Mucosa of gallbladder (tissue), 1 donor: ENCODE data around the gene CSMD2. TPM values are rescaled to one million over a fixed set of nuclear protein-coding genes. Genes with fewer than 3 reads are reported as not detected.
A peak's percentile ranks its signal among the peaks of the same experiment; 100 is the strongest.

Experiments
- DNase-seq: peaks from one replicate; pipeline ENCODE4 v3.0.0-alpha.2; 2020; ENCODE audit warnings: low spot score
- total RNA-seq: library from RNA; stranded (reverse); gene quantifications from one replicate; pipeline ENCODE4 v1.2.1, GENCODE V29; 2021
- donor health status: DM: no; HTN: no; CAD: no.

Gene CSMD2
- total RNA-seq, 1 donor from 2014 or later: 6.5 TPM

DNA sequence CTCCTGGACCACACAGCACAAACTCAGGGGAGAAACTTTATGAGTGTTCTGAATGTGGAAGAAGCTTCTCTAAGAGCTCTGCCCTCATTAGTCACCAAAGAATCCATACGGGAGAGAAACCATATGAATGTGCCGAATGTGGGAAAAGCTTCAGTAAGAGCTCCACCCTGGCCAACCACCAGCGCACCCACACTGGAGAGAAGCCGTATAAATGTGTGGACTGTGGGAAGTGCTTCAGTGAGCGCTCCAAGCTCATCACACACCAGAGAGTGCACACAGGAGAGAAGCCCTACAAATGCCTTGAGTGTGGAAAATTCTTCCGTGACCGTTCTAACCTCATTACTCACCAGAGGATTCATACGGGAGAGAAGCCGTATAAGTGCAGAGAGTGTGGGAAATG is 670.1 kb downstream of the CSMD2 start:
- DNase-seq: no peak

DNA sequence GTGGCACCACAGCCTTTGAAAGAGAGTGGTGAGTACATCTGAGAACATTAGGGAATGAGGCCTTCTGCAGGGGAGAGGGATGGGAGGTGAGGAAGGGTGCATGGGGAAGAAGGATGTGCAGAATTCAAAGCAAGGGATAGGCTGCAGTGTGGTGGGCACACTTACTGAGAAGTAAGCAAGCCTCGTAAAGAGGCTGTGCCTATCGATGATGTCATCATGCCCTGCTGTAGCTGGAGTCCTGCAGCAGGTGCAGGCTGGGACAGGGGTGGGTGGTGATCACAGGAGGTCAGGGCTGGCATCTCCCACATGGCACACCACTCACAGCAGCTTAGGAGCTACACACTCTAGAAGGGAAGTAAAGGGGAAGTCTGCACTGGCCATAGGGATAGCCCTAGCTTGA is 676.4 kb downstream of the CSMD2 start:
- DNase-seq: no peak

DNA sequence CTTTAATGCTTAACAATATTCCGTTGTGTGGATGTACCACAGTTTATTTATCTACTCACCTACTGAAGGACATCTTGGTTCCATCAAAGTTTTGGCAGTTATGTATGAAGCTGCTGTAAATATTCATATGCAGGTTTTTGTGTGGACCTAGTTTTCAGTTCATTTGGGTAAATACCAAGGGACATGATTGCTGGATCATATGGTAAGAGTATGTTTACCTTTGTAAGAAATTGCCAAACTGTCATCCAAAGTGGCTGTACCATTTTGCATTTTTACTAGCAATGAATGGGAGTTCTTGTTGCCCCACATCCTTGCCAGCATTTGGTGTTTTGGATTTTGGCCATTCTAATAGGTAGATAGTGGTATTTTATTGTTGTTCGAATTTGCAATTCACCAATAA is 682.6 kb downstream of the CSMD2 start:
- no peak for DNase-seq

DNA sequence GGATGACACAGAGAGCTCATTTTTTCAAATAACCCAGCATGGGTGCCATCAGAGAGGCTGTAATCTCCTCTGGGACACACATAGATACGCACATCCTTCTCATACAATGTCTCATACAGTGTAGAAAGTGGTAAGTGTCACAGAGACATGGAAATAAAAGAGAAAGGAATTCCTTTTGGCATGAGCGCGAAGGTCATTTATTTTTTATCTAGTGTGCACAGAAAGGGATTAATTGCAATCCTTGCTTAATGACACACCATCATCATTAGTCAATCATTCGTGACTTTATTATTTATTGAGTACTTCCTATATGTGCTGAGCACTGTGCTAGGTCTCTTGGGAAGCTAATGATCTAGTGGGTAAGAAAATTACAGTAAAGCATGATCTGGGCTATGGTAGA is 687.6 kb downstream of the CSMD2 start:
- no peak for DNase-seq

DNA sequence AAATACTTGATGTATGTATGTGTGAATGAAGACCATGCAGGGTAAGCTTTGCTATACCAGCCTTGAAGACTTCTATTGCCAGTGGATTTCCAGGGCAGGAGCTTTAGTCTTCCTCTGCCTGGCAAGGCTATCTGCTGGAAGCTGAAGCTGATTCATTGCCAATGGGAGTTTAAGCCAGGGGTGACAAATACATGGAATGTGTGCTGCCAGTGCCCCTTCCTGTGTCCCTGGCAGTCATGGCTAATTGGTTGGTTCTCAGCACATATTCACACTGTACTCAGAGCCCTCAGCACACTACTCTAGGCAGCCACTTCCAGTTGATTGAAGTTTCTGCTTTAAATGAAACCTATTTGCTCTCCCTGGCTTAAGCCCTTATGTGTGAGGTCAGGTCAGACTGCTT is 691.1 kb downstream of the CSMD2 start:
- DNase-seq: no peak

DNA sequence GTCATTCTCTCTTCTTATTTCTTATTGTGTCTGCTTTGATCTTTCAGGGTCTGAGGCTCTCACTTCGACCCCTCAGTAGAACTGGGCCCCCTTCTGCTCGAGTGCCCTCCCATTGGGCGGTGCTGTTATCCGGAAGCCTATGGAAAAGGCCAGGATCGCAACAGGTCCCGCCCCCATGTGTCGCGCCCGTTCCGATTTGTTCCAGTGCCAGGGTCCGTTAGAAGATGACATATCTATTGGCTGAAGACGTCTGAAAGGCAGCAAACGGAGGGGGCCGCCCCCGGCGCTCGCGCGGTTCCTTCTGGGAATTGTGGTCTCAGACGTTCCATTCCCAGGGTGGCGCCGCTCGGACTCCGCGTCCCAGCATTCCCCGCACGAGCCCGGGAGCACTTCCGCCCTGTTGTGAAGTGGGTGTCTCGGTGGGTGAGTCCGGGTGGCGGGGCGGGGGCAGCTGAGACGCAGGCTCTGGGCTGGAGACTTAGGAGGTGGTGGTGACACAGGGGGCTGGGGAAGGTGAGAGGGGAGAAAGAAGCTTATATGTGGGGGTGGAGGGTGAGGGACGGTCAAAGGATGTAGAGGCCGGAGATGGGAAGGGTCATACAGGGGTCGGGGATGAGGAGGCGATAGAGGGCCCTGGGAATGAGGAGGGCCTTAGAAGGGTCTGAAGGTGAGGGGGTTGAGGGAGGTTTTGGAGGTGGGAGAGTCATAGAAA is 692.6 kb downstream of the CSMD2 start, which contains the start of gene ZSCAN20:
Gene ZSCAN20, plus strand, starts transcription at position 377 of the 712 bp plus-strand sequence. CDS start 6,644 bp downstream, outside the sequence.
- DNase-seq: peak; percentile 98

DNA sequence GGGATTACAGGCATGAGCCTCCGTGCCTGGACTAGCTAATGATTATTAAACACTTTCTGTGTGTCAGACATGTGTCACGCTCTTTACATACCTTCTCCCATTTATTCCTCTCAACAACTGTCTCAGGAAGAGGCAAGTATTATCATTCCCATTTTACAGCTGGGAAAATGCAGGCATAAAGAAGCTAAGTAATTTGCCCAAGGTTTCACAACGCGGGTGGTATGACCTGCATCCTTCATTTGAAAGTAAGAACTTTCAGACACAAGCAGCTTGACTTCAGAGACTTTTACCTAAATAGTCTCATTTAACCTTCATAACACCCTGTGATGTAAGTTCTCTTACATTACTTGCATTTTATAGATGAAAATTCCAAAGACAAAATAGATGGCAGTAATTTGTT is 693.6 kb downstream of the CSMD2 start:
- no peak for DNase-seq

DNA sequence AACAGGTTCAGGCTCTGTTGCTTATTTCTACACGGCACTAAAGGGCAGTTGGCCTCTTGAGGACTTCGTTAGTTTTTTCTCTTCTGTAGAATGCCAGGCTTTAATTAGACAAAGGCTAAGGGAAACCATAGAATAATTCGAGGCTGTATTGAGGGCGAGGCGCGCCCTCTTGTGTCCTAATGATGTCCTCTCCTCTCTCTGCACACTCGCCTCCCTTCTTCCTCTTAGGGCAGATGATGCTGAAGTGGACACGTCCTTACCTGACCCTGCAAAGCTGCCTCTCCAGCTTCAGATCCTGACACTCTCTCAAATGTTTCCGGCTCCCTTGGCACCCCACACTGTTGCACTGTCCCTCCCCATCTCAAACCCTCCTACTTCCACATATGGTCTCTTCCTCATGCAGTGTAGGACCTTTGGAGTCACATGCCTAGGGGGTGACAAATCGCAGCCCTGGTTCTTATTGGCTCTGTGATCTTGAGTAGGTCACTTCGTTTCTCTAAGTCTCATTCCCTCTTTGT is 694.5 kb downstream of the CSMD2 start:
- peak; percentile 77 for DNase-seq

DNA sequence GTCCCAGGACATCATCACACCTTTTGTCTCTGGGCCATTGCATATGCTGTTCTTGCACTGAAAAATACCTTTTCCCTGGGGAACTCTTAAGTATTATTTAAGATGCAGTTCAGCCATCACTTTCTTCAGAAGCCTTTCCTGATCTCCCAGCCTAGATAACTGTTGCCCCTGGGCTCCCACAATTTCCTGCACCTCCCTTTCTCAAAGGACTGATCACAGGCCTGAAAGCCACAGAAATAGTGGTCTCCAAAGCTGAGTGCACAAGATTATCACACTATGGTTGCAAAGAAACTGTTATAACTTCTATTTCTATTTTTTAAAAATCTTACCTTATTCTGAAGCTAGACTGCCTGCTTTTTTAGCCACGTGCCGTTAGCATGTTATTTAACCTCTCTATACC is 695.3 kb downstream of the CSMD2 start:
- DNase-seq: no peak

DNA sequence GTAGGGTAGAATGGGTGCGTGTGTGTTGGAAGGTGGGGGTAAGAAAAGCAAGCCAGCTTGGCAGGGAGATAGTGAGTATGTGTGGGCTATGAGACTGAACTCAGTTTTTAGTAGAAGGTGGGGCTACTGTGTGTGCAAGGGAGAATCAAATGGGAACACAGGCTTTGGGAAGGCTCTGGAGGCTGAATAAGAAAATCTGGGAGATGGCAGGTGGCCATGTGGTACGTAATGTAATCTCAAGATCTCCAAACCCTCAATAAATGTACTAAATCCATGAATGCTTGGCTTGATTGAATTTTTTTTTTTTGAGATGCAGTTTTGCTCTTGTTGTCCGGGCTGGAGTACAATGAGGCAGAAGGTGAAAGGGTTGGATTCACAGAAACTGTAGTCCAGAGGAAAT is 696.1 kb downstream of the CSMD2 start:
- DNase-seq: no peak

DNA sequence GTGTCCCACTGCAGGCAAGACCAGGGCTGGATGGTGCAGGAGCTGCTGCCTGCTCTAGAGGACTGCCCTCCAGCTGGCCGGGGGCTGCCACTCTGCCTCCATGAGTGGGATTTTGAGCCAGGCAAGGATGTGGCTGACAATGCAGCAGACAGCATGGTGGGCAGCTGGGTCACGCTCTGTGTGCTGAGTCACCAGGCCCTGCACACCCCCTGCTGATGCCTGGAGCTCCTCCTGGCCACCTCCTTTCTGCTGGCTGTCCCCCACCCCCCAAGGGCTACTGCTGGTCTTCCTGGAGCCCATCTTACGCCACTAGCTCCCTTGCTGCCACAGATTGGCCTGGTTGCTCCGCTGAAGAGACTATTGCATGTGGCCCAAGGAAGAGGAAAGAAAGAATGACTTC is 696.5 kb downstream of the CSMD2 start:
- DNase-seq: no peak

DNA sequence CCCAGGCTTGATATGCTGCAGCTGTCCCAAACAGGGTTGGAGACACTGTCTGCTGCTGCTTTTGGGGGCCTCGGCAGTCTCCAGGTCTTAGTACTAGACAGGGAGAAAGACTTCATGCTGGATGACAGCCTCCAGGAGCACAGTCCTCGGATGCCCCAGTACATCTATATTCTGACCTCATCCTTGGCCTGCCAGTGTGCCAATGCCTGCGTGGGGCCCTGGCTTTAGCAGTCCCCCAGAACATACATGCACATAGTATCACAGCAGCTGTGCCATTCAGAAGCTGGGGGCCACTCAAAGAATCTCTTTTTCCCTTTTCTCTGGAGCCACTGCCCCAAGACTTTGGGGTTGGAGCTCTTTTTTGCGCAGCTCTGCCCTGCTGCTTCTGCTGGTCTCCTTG is 697.0 kb downstream of the CSMD2 start:
- DNase-seq: no peak

DNA sequence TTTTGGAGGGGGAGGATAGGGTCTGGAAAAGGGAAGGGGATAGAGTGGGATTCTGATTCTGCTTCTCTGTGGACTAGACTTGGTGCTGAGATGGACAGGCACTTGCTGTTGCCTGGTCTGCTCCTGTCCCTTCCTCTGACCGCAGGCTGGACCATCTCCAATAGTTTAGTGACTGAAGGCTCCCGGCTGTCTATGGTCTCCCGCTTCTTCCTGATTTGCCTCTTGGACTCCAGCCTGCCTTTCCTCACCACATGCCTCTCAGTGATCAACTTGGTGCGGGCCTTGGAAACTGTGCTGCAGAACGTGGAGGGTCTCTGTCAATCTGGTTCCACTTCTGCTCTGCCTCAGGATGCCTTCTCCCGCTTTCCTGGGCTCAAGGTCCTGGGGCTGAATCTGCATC is 698.9 kb downstream of the CSMD2 start:
- no peak for DNase-seq

DNA sequence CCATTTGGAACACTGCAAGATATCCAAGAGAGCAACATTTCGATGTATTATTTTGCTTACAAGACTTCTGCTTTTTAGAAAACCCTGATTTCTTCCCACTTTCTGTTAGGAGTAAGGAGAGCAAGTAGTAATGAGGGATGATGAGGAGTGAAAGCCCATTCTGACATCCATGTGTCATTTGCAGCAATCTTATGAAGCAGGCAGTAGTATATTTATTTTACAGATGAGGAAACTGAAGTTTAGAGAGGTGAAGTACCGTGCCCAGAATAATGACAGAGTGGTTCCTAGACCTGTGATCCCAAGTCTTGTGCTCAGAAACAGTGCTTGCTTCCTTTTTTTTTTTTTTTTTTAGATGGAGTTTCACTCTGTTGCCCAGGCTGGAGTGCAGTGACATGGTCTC is 699.7 kb downstream of the CSMD2 start:
- DNase-seq: no peak

DNA sequence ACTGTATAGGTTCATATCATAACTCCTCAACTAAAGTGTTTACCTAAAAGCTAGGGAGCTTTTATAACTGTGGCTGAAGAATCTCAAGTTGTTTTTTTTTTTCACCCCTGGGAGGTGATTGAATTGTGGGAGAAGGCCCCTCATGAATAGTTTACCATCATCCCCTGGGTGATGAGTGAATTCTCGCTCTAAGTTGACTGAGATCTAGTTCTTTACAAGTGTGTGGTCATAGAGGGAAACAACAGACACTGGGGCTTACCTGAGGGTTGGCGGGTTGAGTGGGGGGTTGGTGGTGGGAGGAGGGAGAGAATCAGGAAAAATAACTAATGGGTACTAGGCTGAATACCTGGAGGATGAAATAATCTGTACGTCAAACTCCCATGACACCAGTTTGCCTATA is 700.5 kb downstream of the CSMD2 start:
- DNase-seq: no peak

Other genes starting within 250 kb of the CSMD2 start
- not detected for gene C1orf94, start 11.7 kb upstream of the CSMD2 start, total RNA-seq